ENCODE data around the gene IRAK2.
A peak's percentile ranks its signal among the peaks of the same experiment; 100 is the strongest.

IRAK2 gene

GRCh38 chr3:10228248-10228950 lies 63.7 kb downstream of the IRAK2 start:
- DNase-seq, result no peak

DNA sequence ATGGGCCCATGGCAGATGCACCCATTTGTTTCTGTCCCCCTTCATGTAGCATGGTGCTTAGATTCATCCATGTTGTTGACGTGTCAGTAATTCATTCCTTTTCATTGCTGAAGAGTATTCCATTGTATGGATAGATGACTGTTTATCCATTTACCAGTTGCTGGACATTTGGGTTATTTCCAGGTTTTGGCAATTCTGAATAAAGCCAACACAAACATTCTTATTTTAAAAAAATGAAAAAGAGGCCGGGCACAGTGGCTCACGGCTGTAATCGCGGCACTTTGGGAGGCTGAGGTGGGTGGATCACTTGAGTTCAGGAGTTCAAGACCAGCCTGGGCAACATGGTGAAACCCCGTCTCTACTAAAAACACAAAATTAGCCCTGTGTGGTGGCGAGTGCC lies 64.9 kb downstream of the IRAK2 start:
- no peak for DNase-seq

GRCh38 chr3:10232137-10232536 lies 67.4 kb downstream of the IRAK2 start:
- DNase-seq, result no peak

DNA sequence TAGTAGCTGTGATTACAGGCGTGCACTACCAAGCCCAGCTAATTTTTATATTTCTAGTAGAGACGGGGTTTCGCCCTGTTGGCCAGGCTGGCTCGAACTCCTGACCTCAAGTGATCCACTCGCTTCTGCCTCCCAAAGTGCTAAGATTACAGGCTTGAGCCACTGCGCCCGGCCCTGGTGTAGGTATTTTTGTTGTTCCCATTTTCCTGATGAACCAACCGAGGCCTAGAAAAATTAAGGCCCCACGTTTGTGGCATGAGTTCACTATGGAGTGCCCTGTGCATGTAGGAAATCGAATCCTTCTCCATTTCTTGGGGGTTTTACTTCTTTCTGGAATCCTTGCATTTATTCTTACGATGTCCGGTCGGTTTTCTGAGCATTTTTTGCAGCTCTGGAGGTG lies 69.3 kb downstream of the IRAK2 start:
- DNase-seq, result no peak

- DNase-seq, result peak; percentile 51
Measured at GRCh38 chr3:10234526-10235230, 70.0 kb downstream of the IRAK2 start.

DNA sequence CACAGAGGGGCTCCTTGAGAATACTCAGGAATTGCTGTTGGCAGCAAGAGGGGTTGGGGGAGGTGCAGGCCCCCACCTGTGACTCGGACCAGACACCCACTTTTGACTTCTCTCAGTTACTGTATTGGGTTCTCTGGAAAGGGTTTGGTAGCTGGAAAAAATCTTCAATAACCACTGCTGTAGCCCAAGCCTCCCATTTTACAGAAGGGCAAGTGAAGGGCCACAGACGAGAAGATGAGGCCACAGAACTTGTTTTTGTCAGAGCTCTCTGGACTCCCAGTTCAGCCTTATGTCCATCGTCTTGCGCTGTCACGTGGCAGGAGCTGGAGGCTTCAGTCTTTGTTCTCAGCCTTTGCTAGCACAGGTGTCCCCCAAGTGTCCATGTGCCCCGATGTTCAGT lies 70.8 kb downstream of the IRAK2 start:
- DNase-seq, result no peak

GRCh38 chr3:10238345-10239183 lies 73.8 kb downstream of the IRAK2 start:
- DNase-seq, result no peak

GRCh38 chr3:10240799-10241198 lies 76.1 kb downstream of the IRAK2 start:
- DNase-seq, result no peak

GRCh38 chr3:10242182-10243065 lies 77.7 kb downstream of the IRAK2 start:
- DNase-seq, result no peak

- DNase-seq, result no peak
Measured at GRCh38 chr3:10244009-10244408, 79.3 kb downstream of the IRAK2 start.

- no peak for DNase-seq
Measured at GRCh38 chr3:10245081-10245712, 80.5 kb downstream of the IRAK2 start.

GRCh38 chr3:10247679-10248183 lies 83.0 kb downstream of the IRAK2 start:
- DNase-seq, result no peak

DNA sequence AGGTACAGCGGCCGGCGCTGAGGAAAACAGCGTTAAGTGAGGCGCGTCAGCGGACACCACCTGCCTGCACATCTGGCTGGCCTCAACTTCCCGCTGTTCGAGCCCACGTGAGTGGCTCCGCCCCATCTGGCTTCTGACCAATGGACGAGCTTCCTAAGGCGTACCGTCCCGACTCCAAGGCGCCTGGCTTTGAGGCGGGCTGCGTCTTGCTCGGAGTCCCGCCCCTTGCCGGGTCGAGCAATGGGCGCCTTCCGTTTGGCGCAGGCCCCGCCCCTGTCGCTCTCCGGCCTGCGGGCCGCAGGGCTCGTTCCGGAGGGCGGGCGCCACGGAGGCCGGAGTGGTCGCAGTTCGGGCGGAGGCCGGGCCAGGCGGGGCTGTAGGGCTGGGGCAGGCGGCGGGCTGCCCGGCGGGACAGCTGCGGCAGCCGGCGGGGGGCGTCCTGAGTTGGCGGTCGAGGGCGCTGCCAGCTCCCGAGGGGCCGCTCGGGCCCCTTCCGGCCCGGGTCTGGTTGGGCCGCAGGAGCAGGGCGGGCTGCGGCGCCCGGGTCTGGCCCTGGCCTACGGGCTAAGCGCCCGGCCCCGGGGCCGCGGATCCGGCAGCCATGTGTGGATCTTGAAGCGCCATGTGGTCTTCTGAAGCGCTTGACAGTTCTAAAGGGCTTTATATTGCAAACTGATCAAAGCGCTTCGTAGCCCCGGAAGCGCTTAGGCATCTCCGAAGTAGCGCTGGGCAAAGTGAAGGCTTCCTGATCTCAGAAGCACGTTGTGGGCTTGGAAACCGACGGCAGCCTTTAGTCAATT lies 83.7 kb downstream of the IRAK2 start, which contains the start of gene TATDN2:
TSS of gene TATDN2 (plus strand) at position 276 of the 800 bp plus-strand sequence. CDS start 742 bp downstream, outside the sequence.
- DNase-seq, result peak; percentile 97

DNA sequence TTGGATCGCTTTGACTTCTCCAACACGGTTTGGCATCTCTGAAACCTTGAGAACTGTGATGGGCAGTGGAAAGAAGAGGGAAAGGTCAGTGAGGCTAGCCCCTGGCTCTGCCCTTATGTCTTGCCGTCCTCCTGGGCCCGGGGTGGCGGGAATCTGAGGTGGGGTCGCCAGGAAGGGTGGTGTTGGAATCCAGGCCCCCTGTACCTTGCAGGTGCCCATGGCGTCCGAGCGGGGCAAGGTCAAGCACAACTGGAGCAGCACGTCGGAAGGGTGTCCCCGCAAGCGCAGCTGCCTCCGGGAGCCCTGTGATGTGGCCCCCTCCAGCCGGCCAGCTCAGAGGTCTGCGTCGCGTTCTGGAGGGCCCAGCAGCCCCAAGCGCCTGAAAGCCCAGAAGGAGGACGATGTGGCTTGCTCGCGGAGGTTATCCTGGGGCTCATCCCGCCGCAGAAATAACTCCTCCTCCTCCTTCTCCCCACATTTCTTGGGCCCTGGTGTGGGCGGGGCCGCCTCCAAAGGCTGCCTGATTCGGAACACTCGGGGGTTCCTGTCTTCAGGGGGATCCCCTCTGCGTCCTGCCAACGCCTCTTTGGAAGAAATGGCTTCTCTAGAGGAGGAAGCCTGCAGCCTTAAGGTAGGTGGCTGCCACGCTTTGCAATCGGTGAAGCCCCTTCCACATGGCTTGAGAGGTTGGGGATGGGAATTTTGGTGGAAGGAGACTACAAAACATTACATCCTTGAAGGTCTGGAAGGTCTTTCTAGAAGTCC lies 84.4 kb downstream of the IRAK2 start:
- peak; percentile 40 for DNase-seq

DNA sequence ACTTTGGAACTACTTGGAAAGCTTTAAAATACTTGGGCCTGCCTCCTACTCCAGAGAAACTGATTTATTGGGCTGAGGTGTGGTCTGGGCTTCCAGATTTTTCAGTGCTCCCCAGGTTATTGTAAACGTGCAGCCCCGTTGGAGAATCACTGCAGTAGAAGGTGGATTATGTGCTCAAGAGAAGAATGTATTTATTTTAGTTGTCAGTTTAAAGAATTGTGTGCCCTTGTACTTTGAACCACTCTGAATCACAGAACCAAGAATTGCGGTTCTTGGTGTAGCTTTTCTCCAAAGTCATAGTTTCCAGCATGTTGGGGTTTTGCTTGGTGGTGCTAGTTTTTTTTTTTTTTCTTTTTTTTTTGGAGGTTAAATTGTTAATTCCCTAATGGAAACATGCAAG lies 85.1 kb downstream of the IRAK2 start:
- no peak for DNase-seq

DNA sequence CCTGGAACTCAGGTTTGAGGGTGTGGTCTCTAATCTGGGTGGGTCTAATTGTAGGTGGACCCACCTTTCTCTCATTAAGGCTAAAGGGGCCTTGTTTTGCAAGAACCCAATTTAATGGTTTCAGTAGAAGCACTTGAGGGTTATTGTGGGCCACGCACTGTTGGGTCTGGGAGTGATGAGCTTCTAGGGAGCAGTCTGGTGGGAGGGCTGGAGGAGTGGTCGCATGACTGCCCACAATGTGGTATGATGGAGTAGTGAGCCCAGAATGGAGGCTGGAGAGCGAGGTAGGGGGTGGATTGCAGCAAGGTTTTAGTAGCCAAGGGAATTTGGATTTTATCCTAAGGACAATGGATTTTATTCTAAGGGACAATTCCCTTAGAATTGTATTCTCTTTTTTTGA lies 86.3 kb downstream of the IRAK2 start:
- DNase-seq, result no peak

DNA sequence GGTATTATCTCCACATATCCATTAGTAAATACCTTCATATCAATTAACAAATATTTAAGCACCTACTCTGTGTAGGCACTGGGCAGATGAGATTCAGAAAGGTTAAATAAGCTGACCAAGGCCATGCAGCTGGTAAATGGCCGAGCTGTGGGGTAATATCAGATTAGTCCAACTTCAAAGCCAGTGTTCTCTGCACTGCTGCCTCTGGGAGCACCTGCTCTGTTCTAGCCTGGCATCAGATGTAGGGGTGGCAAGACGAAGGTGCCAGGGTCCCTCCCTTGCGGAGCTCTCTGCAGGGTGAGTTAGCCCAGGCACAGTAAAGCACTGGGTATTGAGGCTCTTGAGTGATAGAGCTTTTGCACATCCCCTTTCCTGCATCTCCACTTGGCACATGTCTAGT lies 89.0 kb downstream of the IRAK2 start:
- no peak for DNase-seq

- no peak for DNase-seq
Measured at GRCh38 chr3:10255835-10256234, 91.1 kb downstream of the IRAK2 start.

DNA sequence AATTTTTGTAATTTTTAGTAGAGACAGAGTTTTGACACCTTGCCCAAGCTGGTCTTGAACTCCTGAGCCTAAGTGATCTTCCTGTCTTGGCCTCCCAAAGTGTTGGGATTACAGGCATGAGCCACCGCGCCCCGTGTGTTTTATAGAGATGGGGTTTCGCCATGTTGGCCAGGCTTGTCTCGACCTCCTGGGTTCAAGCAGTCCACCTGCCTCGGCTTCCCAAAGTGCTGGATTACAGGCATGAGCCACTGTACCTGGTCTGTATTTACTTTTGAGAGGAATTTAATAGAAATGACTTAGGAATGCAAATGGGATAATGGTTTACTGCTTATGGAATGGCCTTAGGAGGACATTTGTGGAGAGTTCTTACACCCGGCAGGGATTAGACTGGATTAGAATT lies 94.3 kb downstream of the IRAK2 start:
- DNase-seq, result no peak

GRCh38 chr3:10259798-10260197 lies 95.1 kb downstream of the IRAK2 start:
- DNase-seq, result no peak
